ENCODE measurements around the gene RLBP1. TPM values are rescaled to one million over a fixed set of nuclear protein-coding genes. Genes with fewer than 3 reads are reported as not detected.

Gene RLBP1
- total and polyA plus RNA-seq, 10 of the 15 experiments (the other 5 are each of a cell fraction or from before 2014, with no cell fraction given): 0.06 TPM; not detected in 9

GRCh38 chr15:89170364-89170763 lies 51.0 kb downstream of the RLBP1 start:
- H3K27ac ChIP-seq (ENCODE audit: control insufficient read depth, insufficient read depth): no peak overlapping the region
- no peak for FAIRE-seq
- no peak for ATAC-seq
- RAD21 ChIA-PET (ENCODE audit: unreplicated experiment): interaction anchor here (6.9 kb wide), 1 partner anchor 112 kb away, joined by 62 read pairs; no protein-coding TSS in a partner anchor
- TF ChIP-seq NR2F1 (conservative IDR thresholded peaks at IDR 0.05): no peak
- no peaks in the 10 kb centered on the region for H3K9me3 ChIP-seq (replicated peaks; ENCODE audit: control insufficient read depth, insufficient read depth, low read length)
- DNase-seq (ENCODE audit: low read depth, low spot score): no peak
- peaks cover 18% of the 10 kb centered on the region for H3K4me1 ChIP-seq (ENCODE audit: control insufficient read depth, insufficient read depth, low read length)
- WGBS (ENCODE audit: insufficient coverage, insufficient replicate concordance, low lambda C conversion rate, missing lambda C conversion rate): 98% methylated on average over 3 of the region's 3 CpGs
- H3K79me2 ChIP-seq (ENCODE audit: control insufficient read depth, insufficient read depth, low read length): no peaks in the 10 kb centered on the region
- H4K20me1 ChIP-seq (ENCODE audit: control insufficient read depth, insufficient read depth): no peaks in the 10 kb centered on the region
- no peak overlapping the region for H3K9ac ChIP-seq (ENCODE audit: control insufficient read depth, insufficient read depth, low read length)
- no peak overlapping the region for H3K4me2 ChIP-seq (ENCODE audit: control insufficient read depth, insufficient read depth)
- POLR2A ChIA-PET: no interaction called here
- peaks cover 0 to 7% of the 10 kb centered on the region in 2 experiments; a peak in 3 of 4 replicates for H3K36me3 ChIP-seq (ENCODE audit: control insufficient read depth in 2 of 2, insufficient read depth in 2 of 2, low read length in 1 of 2)
- in situ Hi-C loops (cut with MboI) (no loop called here), intact Hi-C loops (cut with micrococcal nuclease; ENCODE audit: unreplicated experiment) (no loop called here)
- SMC1A ChIA-PET (ENCODE audit: uncharacterized antibody, unreplicated experiment): interaction anchor here (1.8 to 4.9 kb wide), 2 partner anchors 71 to 111 kb away, joined by 5 to 61 read pairs; no protein-coding TSS in a partner anchor
- CTCF ChIA-PET: interaction anchor here (0.9 to 11.1 kb wide), 13 partner anchors 10 to 266 kb away, joined by 3 to 339 read pairs (median 10); partner anchors contain the start of gene ABHD2
- no peak overlapping the region for H3K4me3 ChIP-seq
- no TSS peak for BruUV-seq (replicated peaks)
- H3K27me3 ChIP-seq (replicated peaks in 1 of 2; ENCODE audit: control insufficient read depth in 2 of 2, insufficient read depth in 2 of 2, low read length in 1 of 2): no peaks in the 10 kb centered on the region
- H2AFZ ChIP-seq (ENCODE audit: control insufficient read depth, low read depth, low read length): no peak overlapping the region

- intact Hi-C loops (cut with micrococcal nuclease; ENCODE audit: unreplicated experiment): no loop called here
- H3K4me2 ChIP-seq (ENCODE audit: control insufficient read depth, insufficient read depth): peak overlapping the region; percentile 89; the same call in 1 of the 2 replicates
- ATAC-seq: no peak
- H4K20me1 ChIP-seq (ENCODE audit: control insufficient read depth, insufficient read depth): no peaks in the 10 kb centered on the region
- ChIA-PET RAD21 (ENCODE audit: unreplicated experiment) (interaction anchor here (1.0 to 2.4 kb wide), 5 partner anchors 9 to 263 kb away, joined by 3 to 10 read pairs (median 9); partner anchors contain the start of gene ABHD2), SMC1A (ENCODE audit: uncharacterized antibody, unreplicated experiment) (interaction anchor here (0.8 to 4.0 kb wide), 12 partner anchors 7 to 110 kb away, joined by 3 to 42 read pairs (median 4); partner anchors contain the start of gene ABHD2), POLR2A (interaction anchor here (0.8 to 1.5 kb wide), 3 partner anchors 9 to 39 kb away, joined by 3 to 5 read pairs (median 4); no protein-coding TSS in a partner anchor), CTCF (interaction anchor here (0.8 to 5.9 kb wide), 15 partner anchors 10 to 273 kb away, joined by 3 to 71 read pairs (median 6); no protein-coding TSS in a partner anchor)
- H3K9me3 ChIP-seq (replicated peaks; ENCODE audit: control insufficient read depth, insufficient read depth, low read length): no peaks in the 10 kb centered on the region
- in situ Hi-C loops (cut with MboI): no loop called here
- no peak overlapping the region for H3K4me3 ChIP-seq
- H3K27me3 ChIP-seq (replicated peaks in 1 of 2; ENCODE audit: control insufficient read depth in 2 of 2, insufficient read depth in 2 of 2, low read length in 1 of 2): no peaks in the 10 kb centered on the region
- H3K79me2 ChIP-seq (ENCODE audit: control insufficient read depth, insufficient read depth, low read length): no peaks in the 10 kb centered on the region
- no peak overlapping the region for H2AFZ ChIP-seq (ENCODE audit: control insufficient read depth, low read depth, low read length)
- DNase-seq (ENCODE audit: low read depth, low spot score): no peak
- H3K27ac ChIP-seq (ENCODE audit: control insufficient read depth, insufficient read depth): peak overlapping the region; percentile 91
- FAIRE-seq: no peak
- no peak overlapping the region for H3K9ac ChIP-seq (ENCODE audit: control insufficient read depth, insufficient read depth, low read length)
- BruUV-seq (replicated peaks): no TSS peak
- H3K4me1 ChIP-seq (ENCODE audit: control insufficient read depth, insufficient read depth, low read length): peaks cover 18% of the 10 kb centered on the region
- TF ChIP-seq ATF3 (IDR thresholded peaks at IDR 0.05; ENCODE audit: borderline replicate concordance, extremely low read depth, low read depth, low read length): no peak
- TF ChIP-seq TBL1XR1 (IDR thresholded peaks at IDR 0.05; ENCODE audit: low read depth, low read length): no peak
- TF ChIP-seq NKRF (conservative IDR thresholded peaks at IDR 0.05): no peak
- no peak for TF ChIP-seq MAX (IDR thresholded peaks at IDR 0.05; ENCODE audit: low read depth, low read length)
- no peak for TF ChIP-seq HDAC2 (IDR thresholded peaks at IDR 0.05)
- TF ChIP-seq ZBTB40 (IDR thresholded peaks at IDR 0.05; ENCODE audit: borderline replicate concordance): no peak
- no peak for TF ChIP-seq HDGF (IDR thresholded peaks at IDR 0.05)
- TF ChIP-seq POLR2AphosphoS2 (IDR thresholded peaks at IDR 0.05; ENCODE audit: low read depth, low read length): no peak
- no peaks in the 10 kb centered on the region; a peak in 2 of 4 replicates for H3K36me3 ChIP-seq (ENCODE audit: control insufficient read depth in 2 of 2, insufficient read depth in 2 of 2, low read length in 1 of 2)
Measured at GRCh38 chr15:89168316-89168833, 53.0 kb downstream of the RLBP1 start.
